ENCODE measurements around the gene COX6B2.

DNA sequence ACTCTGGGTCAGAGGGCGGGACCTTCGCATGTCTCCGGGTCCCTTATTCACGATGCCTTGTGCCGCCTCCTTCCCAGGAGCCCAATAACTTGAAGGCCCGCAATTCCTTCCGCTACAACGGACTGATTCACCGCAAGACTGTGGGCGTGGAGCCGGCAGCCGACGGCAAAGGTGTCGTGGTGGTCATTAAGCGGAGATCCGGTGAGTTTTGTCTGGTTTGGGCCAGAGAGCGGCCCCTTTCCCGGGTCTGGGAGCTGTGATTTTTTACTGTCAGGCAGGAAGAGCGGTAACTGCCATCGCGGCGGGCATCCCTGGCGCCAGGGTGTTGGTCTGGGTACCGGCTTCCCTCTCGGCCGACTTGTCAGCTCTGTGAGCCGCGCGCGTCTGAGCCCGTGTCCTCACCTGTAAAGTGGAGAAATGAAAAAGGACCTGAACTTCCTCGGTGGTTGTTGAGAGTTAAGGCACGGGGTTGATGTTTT, 32.0 kb upstream of the COX6B2 start:
- TF ChIP-seq, protein P1, sequence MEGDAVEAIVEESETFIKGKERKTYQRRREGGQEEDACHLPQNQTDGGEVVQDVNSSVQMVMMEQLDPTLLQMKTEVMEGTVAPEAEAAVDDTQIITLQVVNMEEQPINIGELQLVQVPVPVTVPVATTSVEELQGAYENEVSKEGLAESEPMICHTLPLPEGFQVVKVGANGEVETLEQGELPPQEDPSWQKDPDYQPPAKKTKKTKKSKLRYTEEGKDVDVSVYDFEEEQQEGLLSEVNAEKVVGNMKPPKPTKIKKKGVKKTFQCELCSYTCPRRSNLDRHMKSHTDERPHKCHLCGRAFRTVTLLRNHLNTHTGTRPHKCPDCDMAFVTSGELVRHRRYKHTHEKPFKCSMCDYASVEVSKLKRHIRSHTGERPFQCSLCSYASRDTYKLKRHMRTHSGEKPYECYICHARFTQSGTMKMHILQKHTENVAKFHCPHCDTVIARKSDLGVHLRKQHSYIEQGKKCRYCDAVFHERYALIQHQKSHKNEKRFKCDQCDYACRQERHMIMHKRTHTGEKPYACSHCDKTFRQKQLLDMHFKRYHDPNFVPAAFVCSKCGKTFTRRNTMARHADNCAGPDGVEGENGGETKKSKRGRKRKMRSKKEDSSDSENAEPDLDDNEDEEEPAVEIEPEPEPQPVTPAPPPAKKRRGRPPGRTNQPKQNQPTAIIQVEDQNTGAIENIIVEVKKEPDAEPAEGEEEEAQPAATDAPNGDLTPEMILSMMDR (IDR thresholded peaks at IDR 0.05; ENCODE audit: insufficient read depth, low read depth, low read length): no peak
- TF ChIP-seq EZH2 (IDR thresholded peaks at IDR 0.05; ENCODE audit: insufficient read depth, low read length): no peak

All from astrocyte (in vitro differentiated cells and primary cell).